ENCODE results near the gene DNM2. TPM values are rescaled to one million over a fixed set of nuclear protein-coding genes. Genes with fewer than 3 reads are reported as not detected.
A peak's percentile ranks its signal among the peaks of the same experiment; 100 is the strongest.

Gene DNM2
- total RNA-seq, 1 experiment from 2014 or later: 131 TPM

DNA sequence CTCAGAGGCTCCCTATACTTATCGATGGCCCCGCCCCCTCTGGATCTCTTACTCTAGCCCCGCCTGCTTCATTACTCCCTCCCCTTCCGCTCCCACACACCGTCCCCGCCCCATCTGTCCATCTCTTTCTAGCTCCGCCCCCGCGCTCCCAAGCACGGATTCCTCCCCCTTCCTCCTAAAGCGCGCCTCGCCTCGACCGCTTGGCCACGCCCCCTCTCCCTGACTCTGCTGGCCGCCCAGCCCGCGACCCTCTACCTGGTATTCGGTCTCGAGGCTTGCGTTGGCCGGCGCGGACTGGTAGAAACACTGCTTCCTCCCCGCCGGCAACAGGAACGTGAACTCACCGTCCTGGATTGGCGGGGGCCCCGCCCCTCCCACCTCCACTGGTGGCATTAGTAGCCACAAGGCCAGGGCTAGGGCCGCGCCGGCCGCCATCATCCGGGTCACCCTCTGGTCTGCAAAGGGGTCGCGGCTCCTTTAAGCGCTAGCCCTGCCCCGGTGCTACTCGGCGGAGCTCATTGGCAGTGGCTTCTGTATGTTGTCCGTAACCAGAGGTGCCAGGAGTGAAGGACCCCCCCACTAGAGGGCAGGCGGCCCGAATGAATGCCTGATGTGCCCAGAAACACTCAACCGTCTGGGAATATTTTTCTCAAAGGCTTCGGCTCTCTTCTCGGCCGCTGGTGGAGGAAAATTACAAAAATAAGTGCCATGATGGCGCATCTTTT, 118.0 kb downstream of the DNM2 start, which contains the start of gene TMED1 (continued):
- TF ChIP-seq, protein P1, sequence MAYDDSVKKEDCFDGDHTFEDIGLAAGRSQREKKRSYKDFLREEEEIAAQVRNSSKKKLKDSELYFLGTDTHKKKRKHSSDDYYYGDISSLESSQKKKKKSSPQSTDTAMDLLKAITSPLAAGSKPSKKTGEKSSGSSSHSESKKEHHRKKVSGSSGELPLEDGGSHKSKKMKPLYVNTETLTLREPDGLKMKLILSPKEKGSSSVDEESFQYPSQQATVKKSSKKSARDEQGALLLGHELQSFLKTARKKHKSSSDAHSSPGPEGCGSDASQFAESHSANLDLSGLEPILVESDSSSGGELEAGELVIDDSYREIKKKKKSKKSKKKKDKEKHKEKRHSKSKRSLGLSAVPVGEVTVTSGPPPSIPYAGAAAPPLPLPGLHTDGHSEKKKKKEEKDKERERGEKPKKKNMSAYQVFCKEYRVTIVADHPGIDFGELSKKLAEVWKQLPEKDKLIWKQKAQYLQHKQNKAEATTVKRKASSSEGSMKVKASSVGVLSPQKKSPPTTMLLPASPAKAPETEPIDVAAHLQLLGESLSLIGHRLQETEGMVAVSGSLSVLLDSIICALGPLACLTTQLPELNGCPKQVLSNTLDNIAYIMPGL (CRISPR knock-in tag; IDR thresholded peaks at IDR 0.05): 0 out of 2 replicates have a peak, but pooled peaks have one; percentile 14
- TF ChIP-seq ZNF671 (CRISPR knock-in tag; IDR thresholded peaks at IDR 0.05): peak; percentile 34; the same call in 1 of the 2 replicates
- peak; percentile 7; the same call in 1 of the 2 replicates for TF ChIP-seq FOXK1 (CRISPR knock-in tag; IDR thresholded peaks at IDR 0.05)
- TF ChIP-seq TP53 (CRISPR knock-in tag; IDR thresholded peaks at IDR 0.05): peak; percentile 50; the same call in 1 of the 2 replicates
- TF ChIP-seq MYBL2 (CRISPR knock-in tag; IDR thresholded peaks at IDR 0.05): 0 out of 2 replicates have a peak, but pooled peaks have one; percentile 57

DNA sequence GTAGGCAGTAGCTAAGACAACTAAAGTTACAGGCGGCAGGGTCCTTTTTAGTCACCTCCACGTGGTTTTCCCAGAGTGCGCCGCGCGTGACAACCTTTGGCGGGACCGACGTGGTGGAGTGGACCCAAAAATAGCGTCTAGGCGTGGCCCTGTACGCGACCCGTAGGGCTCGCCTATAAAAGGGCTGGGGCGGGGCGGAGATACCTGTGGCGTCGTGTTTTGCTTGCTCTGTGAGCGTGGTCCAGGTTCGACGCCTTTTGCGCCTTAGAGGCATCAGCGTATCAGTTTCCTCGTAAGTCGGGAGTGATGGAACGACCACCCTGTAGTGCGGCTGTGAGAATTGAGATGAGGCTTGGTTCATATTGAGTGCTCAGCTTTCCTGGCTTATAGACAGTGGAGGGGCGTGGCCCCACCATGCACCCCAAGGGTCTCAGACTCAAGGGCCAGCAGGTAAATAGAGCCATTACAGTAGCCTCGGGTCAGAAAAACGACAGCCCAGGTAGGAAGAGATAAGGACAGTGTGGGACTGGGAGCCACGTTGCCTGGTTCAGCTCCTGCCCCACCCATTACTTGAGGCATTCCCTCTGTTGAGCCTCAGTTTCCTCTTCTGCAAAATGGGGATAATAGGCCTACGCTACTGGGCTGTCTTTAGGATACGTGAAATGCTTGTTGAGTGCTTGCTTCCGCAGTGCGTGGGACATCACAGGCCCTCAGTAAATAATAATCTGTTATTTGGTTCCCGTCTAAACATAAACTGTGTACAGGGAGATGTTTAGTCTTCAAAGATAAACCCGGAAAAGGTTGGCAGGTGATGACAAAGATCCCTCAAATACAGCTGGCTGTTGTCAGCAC, 118.8 kb downstream of the DNM2 start:
- Mint-ChIP-seq H3K36me3 (peaks cover 12% of the 10 kb centered on the region; the same call in 1 of the 2 replicates), H3K27me3 (ENCODE audit: low read depth) (peaks cover 24% of the 10 kb centered on the region), H3K4me3 (peak overlapping the region; percentile 85), H3K9me3 (peaks cover 24% of the 10 kb centered on the region), H3K27ac (peak overlapping the region; percentile 100), H3K4me1 (peaks cover 13% of the 10 kb centered on the region)
- ATAC-seq (no peak), DNase-seq (ENCODE audit: low spot score) (peak; percentile 67)
- POLR2A ChIA-PET: interaction anchor here (0.6 to 1.6 kb wide), 5 partner anchors 10 to 137 kb away, joined by 3 to 9 read pairs (median 5); partner anchors contain the start of gene DNM2
- CTCF ChIA-PET: interaction anchor here (0.8 to 8.0 kb wide), 16 partner anchors 10 to 420 kb away, joined by 3 to 135 read pairs (median 5); partner anchors contain the start of genes CARM1 and DNM2
- no peak for TF ChIP-seq PRRX2 (CRISPR knock-in tag; IDR thresholded peaks at IDR 0.05)
- TF ChIP-seq ZNF232 (CRISPR knock-in tag; IDR thresholded peaks at IDR 0.05): peak; percentile 92
- TF ChIP-seq, protein P2, sequence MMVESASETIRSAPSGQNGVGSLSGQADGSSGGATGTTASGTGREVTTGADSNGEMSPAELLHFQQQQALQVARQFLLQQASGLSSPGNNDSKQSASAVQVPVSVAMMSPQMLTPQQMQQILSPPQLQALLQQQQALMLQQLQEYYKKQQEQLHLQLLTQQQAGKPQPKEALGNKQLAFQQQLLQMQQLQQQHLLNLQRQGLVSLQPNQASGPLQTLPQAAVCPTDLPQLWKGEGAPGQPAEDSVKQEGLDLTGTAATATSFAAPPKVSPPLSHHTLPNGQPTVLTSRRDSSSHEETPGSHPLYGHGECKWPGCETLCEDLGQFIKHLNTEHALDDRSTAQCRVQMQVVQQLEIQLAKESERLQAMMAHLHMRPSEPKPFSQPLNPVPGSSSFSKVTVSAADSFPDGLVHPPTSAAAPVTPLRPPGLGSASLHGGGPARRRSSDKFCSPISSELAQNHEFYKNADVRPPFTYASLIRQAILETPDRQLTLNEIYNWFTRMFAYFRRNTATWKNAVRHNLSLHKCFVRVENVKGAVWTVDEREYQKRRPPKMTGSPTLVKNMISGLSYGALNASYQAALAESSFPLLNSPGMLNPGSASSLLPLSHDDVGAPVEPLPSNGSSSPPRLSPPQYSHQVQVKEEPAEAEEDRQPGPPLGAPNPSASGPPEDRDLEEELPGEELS (CRISPR knock-in tag; IDR thresholded peaks at IDR 0.05): peak; percentile 92
- TF ChIP-seq, protein P3, sequence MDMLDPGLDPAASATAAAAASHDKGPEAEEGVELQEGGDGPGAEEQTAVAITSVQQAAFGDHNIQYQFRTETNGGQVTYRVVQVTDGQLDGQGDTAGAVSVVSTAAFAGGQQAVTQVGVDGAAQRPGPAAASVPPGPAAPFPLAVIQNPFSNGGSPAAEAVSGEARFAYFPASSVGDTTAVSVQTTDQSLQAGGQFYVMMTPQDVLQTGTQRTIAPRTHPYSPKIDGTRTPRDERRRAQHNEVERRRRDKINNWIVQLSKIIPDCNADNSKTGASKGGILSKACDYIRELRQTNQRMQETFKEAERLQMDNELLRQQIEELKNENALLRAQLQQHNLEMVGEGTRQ (CRISPR knock-in tag; IDR thresholded peaks at IDR 0.05): peak; percentile 92
- TF ChIP-seq, protein P4, sequence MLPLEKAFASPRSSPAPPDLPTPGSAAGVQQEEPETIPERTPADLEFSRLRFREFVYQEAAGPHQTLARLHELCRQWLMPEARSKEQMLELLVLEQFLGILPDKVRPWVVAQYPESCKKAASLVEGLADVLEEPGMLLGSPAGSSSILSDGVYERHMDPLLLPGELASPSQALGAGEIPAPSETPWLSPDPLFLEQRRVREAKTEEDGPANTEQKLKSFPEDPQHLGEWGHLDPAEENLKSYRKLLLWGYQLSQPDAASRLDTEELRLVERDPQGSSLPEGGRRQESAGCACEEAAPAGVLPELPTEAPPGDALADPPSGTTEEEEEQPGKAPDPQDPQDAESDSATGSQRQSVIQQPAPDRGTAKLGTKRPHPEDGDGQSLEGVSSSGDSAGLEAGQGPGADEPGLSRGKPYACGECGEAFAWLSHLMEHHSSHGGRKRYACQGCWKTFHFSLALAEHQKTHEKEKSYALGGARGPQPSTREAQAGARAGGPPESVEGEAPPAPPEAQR (CRISPR knock-in tag; IDR thresholded peaks at IDR 0.05): no peak
- TF ChIP-seq IRF1 (CRISPR knock-in tag; IDR thresholded peaks at IDR 0.05): peak; percentile 96
- peak; percentile 85 for TF ChIP-seq NR2C2 (CRISPR knock-in tag; IDR thresholded peaks at IDR 0.05)
- TF ChIP-seq, protein P5, sequence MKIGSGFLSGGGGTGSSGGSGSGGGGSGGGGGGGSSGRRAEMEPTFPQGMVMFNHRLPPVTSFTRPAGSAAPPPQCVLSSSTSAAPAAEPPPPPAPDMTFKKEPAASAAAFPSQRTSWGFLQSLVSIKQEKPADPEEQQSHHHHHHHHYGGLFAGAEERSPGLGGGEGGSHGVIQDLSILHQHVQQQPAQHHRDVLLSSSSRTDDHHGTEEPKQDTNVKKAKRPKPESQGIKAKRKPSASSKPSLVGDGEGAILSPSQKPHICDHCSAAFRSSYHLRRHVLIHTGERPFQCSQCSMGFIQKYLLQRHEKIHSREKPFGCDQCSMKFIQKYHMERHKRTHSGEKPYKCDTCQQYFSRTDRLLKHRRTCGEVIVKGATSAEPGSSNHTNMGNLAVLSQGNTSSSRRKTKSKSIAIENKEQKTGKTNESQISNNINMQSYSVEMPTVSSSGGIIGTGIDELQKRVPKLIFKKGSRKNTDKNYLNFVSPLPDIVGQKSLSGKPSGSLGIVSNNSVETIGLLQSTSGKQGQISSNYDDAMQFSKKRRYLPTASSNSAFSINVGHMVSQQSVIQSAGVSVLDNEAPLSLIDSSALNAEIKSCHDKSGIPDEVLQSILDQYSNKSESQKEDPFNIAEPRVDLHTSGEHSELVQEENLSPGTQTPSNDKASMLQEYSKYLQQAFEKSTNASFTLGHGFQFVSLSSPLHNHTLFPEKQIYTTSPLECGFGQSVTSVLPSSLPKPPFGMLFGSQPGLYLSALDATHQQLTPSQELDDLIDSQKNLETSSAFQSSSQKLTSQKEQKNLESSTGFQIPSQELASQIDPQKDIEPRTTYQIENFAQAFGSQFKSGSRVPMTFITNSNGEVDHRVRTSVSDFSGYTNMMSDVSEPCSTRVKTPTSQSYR (CRISPR knock-in tag; IDR thresholded peaks at IDR 0.05): peak; percentile 98
- TF ChIP-seq NFE2L1 (CRISPR knock-in tag; IDR thresholded peaks at IDR 0.05): peak; percentile 96
- TF ChIP-seq ZNF512 (CRISPR knock-in tag; IDR thresholded peaks at IDR 0.05; ENCODE audit: borderline replicate concordance): 0 out of 2 replicates have a peak, but pooled peaks have one; percentile 31
- no peak for TF ChIP-seq ATF6 (CRISPR knock-in tag; IDR thresholded peaks at IDR 0.05)

All from WTC11 (cell line).